Measurements from ENCODE around the gene ARL4A. TPM values are rescaled to one million over a fixed set of nuclear protein-coding genes. Genes with fewer than 3 reads are reported as not detected.

ARL4A gene
- total and polyA plus RNA-seq, 9 of the 15 experiments (the other 6 are each of a cell fraction or from before 2014, with no cell fraction given), result 118 to 688 (median 172) TPM

GRCh38 chr7:12686891-12687717 lies at the start of gene ARL4A (continued):
- TF ChIP-seq TRIM28 (IDR thresholded peaks at IDR 0.05) (peak; percentile 53; the same call in 1 of the 2 replicates), ID3 (CRISPR knock-in tag; IDR thresholded peaks at IDR 0.05) (no peak), ID3 (tag; IDR thresholded peaks at IDR 0.05) (no peak), LCOR (CRISPR knock-in tag; IDR thresholded peaks at IDR 0.05) (no peak; the same call in none of the 2 replicates), RUNX1 (IDR thresholded peaks at IDR 0.05; ENCODE audit: low read depth) (no peak), TCF7L2 (IDR thresholded peaks at IDR 0.05; ENCODE audit: low read depth, low read length) (no peak), ZMIZ1 (IDR thresholded peaks at IDR 0.05; ENCODE audit: low read depth in 2 of 2, low read length in 2 of 2) (peak in 1 of 2 experiments; percentile 58; a peak in 2 of 4 replicates), PHB (CRISPR knock-in tag; IDR thresholded peaks at IDR 0.05) (no peak; the same call in 1 of the 2 replicates), PHF8 (IDR thresholded peaks at IDR 0.05; ENCODE audit: borderline replicate concordance, low read length) (peak; percentile 62; the same call in 1 of the 2 replicates), TAF7 (tag; IDR thresholded peaks at IDR 0.05) (peak; percentile 99), CCAR2 (IDR thresholded peaks at IDR 0.05; ENCODE audit: low read depth, low read length) (no peak), MCM2 (IDR thresholded peaks at IDR 0.05; ENCODE audit: low read depth) (no peak), CREBBP (IDR thresholded peaks at IDR 0.05; ENCODE audit: low read depth, low read length) (no peak), CBX1 (IDR thresholded peaks at IDR 0.05; ENCODE audit: low read depth) (no peak; the same call in none of the 2 replicates), CHD4 (IDR thresholded peaks at IDR 0.05; ENCODE audit: insufficient read depth, insufficient replicate concordance, low read depth, low read length, poor library complexity, severe bottlenecking) (peak; percentile 76), FOXP4 (CRISPR knock-in tag; IDR thresholded peaks at IDR 0.05; ENCODE audit: borderline replicate concordance) (no peak; the same call in 1 of the 2 replicates), E2F5 (CRISPR knock-in tag; IDR thresholded peaks at IDR 0.05) (no peak), ZNF76 (CRISPR knock-in tag; IDR thresholded peaks at IDR 0.05; ENCODE audit: borderline replicate concordance) (no peak), ZNF41 (CRISPR knock-in tag; conservative IDR thresholded peaks at IDR 0.05) (no peak), ZNF384 (IDR thresholded peaks at IDR 0.05; ENCODE audit: low read depth, low read length) (no peak), SAFB (IDR thresholded peaks at IDR 0.05; ENCODE audit: borderline replicate concordance, low read depth, low read length) (no peak), TFAM (CRISPR knock-in tag; conservative IDR thresholded peaks at IDR 0.05) (no peak)
